B cell (primary cell): ENCODE results near the gene MTO1. TPM values are rescaled to one million over a fixed set of nuclear protein-coding genes. Genes with fewer than 3 reads are reported as not detected.

Experiments used
- ATAC-seq: fragments of 200-7000 bp; cut with Tn5 transposase; one replicate; pipeline ENCODE4 v1.10.0; 2021; ENCODE audit warnings: low read depth, mild to moderate bottlenecking, moderate number of reproducible peaks, moderate library complexity
- CTCF ChIA-PET: fragments of 350-600 bp; sonication (Branson Sonifier 250); formaldehyde crosslinking; loops from one replicate; lab custom pipeline; 2021; ENCODE audit warnings: antibody characterized with exemption, inconsistent platforms; lab: Charles Lee
- POLR2A ChIA-PET: fragments of 350-600 bp; sonication (Branson Sonifier 250); formaldehyde crosslinking; loops from one replicate; lab custom pipeline; 2021; ENCODE audit warnings: antibody characterized with exemption; lab: Charles Lee
- DNase-seq: peaks from one replicate; pipeline ENCODE4 v3.0.0; 2013
- H2AFZ ChIP-seq: 2 replicates; pipeline ENCODE4 v1.6.1; 2012; ENCODE audit warnings: mild to moderate bottlenecking, low read depth, low read length; ENCODE audit not compliant: insufficient read depth, poor library complexity, severe bottlenecking
- H3K27ac ChIP-seq, 2 donors: 1 replicate in 1 of 2; 2 replicates in 1 of 2; pipeline ENCODE4 v1.5.1; 2012 to 2013; ENCODE audit warnings: low read length in 2 of 2, mild to moderate bottlenecking in 2 of 2, moderate library complexity in 1 of 2
- H3K27me3 ChIP-seq, 4 experiments: fragments of 200-600 bp in 1 of 4; sonication (generic) in 1 of 4; replicated peaks in 1 of 4; 1 replicate in 2 of 4; 2 replicates in 2 of 4; pipeline versions ENCODE4 v1.6.1 to v1.7.0; 2013 to 2016; ENCODE audit warnings: low read length in 3 of 4, mild to moderate bottlenecking in 2 of 4, mixed read lengths in 1 of 4, moderate library complexity in 1 of 4; ENCODE audit not compliant: insufficient read depth in 4 of 4, control insufficient read depth in 3 of 4; ENCODE audit errors: control extremely low read depth in 1 of 4
- H3K36me3 ChIP-seq, 2 experiments: replicated peaks in 1 of 2; 1 replicate in 1 of 2; 2 replicates in 1 of 2; pipeline versions ENCODE4 v1.6.1 to v1.7.1; 2013; ENCODE audit warnings: low read length in 1 of 2; ENCODE audit not compliant: insufficient read depth in 2 of 2, control insufficient read depth in 1 of 2; ENCODE audit errors: control extremely low read depth in 1 of 2, extremely low read depth in 1 of 2
- H3K4me1 ChIP-seq, 2 donors: fragments of 200-600 bp in 1 of 2; sonication (generic) in 1 of 2; 1 replicate in 1 of 2; 2 replicates in 1 of 2; pipeline versions ENCODE4 v1.5.1 to v1.6.1; 2013 to 2017; ENCODE audit warnings: low read length in 2 of 2; ENCODE audit not compliant: control insufficient read depth in 2 of 2, insufficient read depth in 2 of 2
- H3K4me2 ChIP-seq: replicated peaks from 2 replicates; pipeline ENCODE3; 2012; ENCODE audit warnings: mild to moderate bottlenecking, low read depth, low read length; ENCODE audit not compliant: poor library complexity, severe bottlenecking
- H3K4me3 ChIP-seq, 5 experiments: fragments of 200-600 bp in 1 of 5; sonication (generic) in 1 of 5; 1 replicate in 3 of 5; 2 replicates in 2 of 5; pipeline versions ENCODE4 v1.5.1 to v1.7.0; 2011 to 2016; ENCODE audit warnings: low read length in 4 of 5, mild to moderate bottlenecking in 4 of 5, low read depth in 2 of 5, control low read depth in 1 of 5, moderate library complexity in 1 of 5; ENCODE audit not compliant: insufficient read depth in 1 of 5; ENCODE audit errors: control extremely low read depth in 1 of 5, extremely low read depth in 1 of 5
- H3K79me2 ChIP-seq: fragments of 200-600 bp; sonication (generic); one replicate; pipeline ENCODE4 v1.6.0; 2016; ENCODE audit warnings: low read length; ENCODE audit not compliant: control insufficient read depth, insufficient read depth
- H3K9ac ChIP-seq: fragments of 200-600 bp; sonication (generic); 2 replicates; pipeline ENCODE4 v1.6.1; 2017; ENCODE audit warnings: mild to moderate bottlenecking, low read length, moderate library complexity
- H3K9me3 ChIP-seq, 3 donors: one replicate each; pipeline versions ENCODE4 v1.6.1 to v1.7.1; 2013; ENCODE audit warnings: low read length in 2 of 3; ENCODE audit not compliant: control insufficient read depth in 2 of 3, insufficient read depth in 1 of 3; ENCODE audit errors: control extremely low read depth in 1 of 3
- H4K20me1 ChIP-seq: 2 replicates; pipeline ENCODE4 v1.6.0; 2012; ENCODE audit warnings: mild to moderate bottlenecking, low read length; ENCODE audit not compliant: insufficient read depth, control insufficient read depth, poor library complexity, severe bottlenecking
- H3K27ac Mint-ChIP-seq: one replicate; pipeline ENCODE4 v1.8.0; 2021; ENCODE audit warnings: mixed read lengths
- H3K27me3 Mint-ChIP-seq: one replicate; pipeline ENCODE4 v1.8.0; 2021; ENCODE audit warnings: mixed read lengths
- H3K4me1 Mint-ChIP-seq: one replicate; pipeline ENCODE4 v1.8.0; 2021; ENCODE audit warnings: mixed read lengths
- H3K4me3 Mint-ChIP-seq: one replicate; pipeline ENCODE4 v1.8.0; 2021; ENCODE audit warnings: mixed read lengths
- H3K9me3 Mint-ChIP-seq: one replicate; pipeline ENCODE4 v1.8.0; 2022; ENCODE audit warnings: mixed read lengths; ENCODE audit not compliant: insufficient read depth
- CTCF ChIP-seq: fragments of 200-600 bp; IDR thresholded peaks from one replicate; pipeline ENCODE4 v1.8.0; 2022; ENCODE audit warnings: antibody characterized with exemption, mild to moderate bottlenecking
- EZH2 ChIP-seq: IDR thresholded peaks from 2 replicates; pipeline ENCODE4 v1.6.1; 2012; ENCODE audit warnings: borderline replicate concordance, low read depth, mild to moderate bottlenecking, moderate library complexity, low read length; ENCODE audit not compliant: insufficient read depth, poor library complexity, severe bottlenecking
- WGBS: methylation state at CpG from one replicate; pipeline ENCODE4 v1.1.5; 2013; ENCODE audit warnings: missing lambda C conversion rate; ENCODE audit not compliant: insufficient coverage; 5-methylcytosine and 5-hydroxymethylcytosine counted together
- intact Hi-C: fragments of 100-400 bp; cut with micrococcal nuclease; formaldehyde crosslinking; loops from one replicate; pipeline ENCODE4 v1.10.0; 2022
- polyA plus RNA-seq: library from polyadenylated mRNA; depleted of rRNA; stranded (reverse); fragments of >200 nt; gene quantifications from 2 replicates; pipeline ENCODE4 v1.2.3, GENCODE V29; 2012
- total RNA-seq, 2 donors: library from RNA; stranded (reverse); fragments of 120-200 nt in 1 of 2; gene quantifications; 1 replicate in 1 of 2; 2 replicates in 1 of 2; pipeline versions ENCODE4 v1.2.3 to v1.2.4, GENCODE V29; 2013 to 2022

MTO1 gene
- total and polyA plus RNA-seq, 2 donors (not counting 1 experiment from before 2014, with no cell fraction given) = 52.1 to 84.4 TPM

DNA sequence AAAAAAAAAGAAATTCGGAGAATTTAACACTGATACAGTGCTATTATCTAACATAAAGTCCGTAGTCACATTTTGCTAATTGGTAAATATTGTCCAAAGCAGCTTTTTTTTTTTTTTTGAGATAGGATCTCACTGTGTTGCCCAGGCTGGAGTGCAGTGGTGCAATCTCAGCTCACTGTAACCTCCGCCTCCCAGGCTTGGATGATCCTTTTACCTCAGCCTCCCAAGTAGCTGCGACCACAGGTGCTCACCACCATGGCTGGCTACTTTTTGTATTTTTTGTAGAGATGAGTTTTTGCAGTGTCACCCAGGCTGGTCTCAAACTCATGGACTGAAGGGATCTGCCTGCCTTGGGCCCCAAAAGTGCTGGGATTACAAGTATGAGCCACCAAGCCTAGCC lies 15.9 kb downstream of the MTO1 start:
- Histone ChIP-seq H3K27ac (no peak overlapping the region), H3K79me2 (peaks cover 66% of the 10 kb centered on the region), H3K9ac (no peak overlapping the region), H3K9me3 (no peaks in the 10 kb centered on the region), H3K36me3 (peaks cover 9 to 79% of the 10 kb centered on the region in 2 experiments), H4K20me1 (no peaks in the 10 kb centered on the region), H3K4me1 (peaks cover 0 to 3% of the 10 kb centered on the region in 2 donors), H2AFZ (no peak overlapping the region), H3K27me3 (no peaks in the 10 kb centered on the region), H3K4me2 (no peak overlapping the region), H3K4me3 (no peak overlapping the region)
- intact Hi-C loops = no loop called here
- no peak for ATAC-seq
- Mint-ChIP-seq H3K27ac (no peak overlapping the region), H3K9me3 (no peaks in the 10 kb centered on the region), H3K27me3 (no peaks in the 10 kb centered on the region), H3K4me3 (no peak overlapping the region), H3K4me1 (peaks cover 4% of the 10 kb centered on the region)
- WGBS = no CpG with 5 or more reads among the region's 4 CpGs
- POLR2A ChIA-PET = interaction anchor here (0.6 kb wide), 1 partner anchor 27 kb away, joined by 3 read pairs; no protein-coding TSS in a partner anchor
- CTCF ChIA-PET = no interaction called here
- no peak for TF ChIP-seq EZH2
- TF ChIP-seq CTCF = no peak
- no peak for DNase-seq

DNA sequence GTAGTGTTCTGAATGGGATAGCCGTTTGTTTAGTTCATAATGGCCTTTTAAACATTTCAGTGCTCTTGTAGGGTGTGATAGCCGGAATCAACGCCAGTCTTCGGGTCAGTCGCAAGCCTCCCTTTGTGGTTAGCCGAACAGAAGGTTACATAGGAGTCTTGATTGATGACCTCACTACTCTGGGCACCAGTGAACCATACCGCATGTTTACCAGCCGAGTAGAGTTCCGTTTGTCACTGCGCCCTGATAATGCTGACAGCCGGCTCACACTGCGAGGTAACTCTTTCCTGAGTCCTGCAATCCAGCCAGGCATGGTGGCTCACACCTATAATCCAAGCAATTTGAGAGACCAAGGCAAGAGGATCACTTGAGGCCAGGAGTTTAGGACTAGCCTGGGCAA lies 20.4 kb downstream of the MTO1 start:
- peaks cover 32% of the 10 kb centered on the region for H3K79me2 ChIP-seq
- H4K20me1 ChIP-seq = no peaks in the 10 kb centered on the region
- TF ChIP-seq CTCF (no peak), EZH2 (no peak)
- ATAC-seq = no peak
- no peaks in the 10 kb centered on the region for H3K9me3 ChIP-seq
- DNase-seq = no peak
- no peaks in the 10 kb centered on the region for H3K27me3 ChIP-seq
- H3K27me3 Mint-ChIP-seq = no peaks in the 10 kb centered on the region
- intact Hi-C loops = no loop called here
- CTCF ChIA-PET = no interaction called here
- H3K9me3 Mint-ChIP-seq = no peaks in the 10 kb centered on the region
- POLR2A ChIA-PET = interaction anchor here (0.8 kb wide), 1 partner anchor 92 kb away, joined by 6 read pairs; no protein-coding TSS in a partner anchor
- 96% methylated on average over 12 of the region's 12 CpGs for WGBS
- no peak overlapping the region for H2AFZ ChIP-seq
- no peaks in the 10 kb centered on the region for H3K4me1 ChIP-seq
- no peak overlapping the region for H3K27ac Mint-ChIP-seq
- H3K4me3 ChIP-seq = no peak overlapping the region
- H3K27ac ChIP-seq = no peak overlapping the region
- no peak overlapping the region for H3K4me3 Mint-ChIP-seq
- no peaks in the 10 kb centered on the region for H3K4me1 Mint-ChIP-seq
- H3K36me3 ChIP-seq = peaks cover 4 to 79% of the 10 kb centered on the region in 2 experiments
- H3K4me2 ChIP-seq = no peak overlapping the region
- H3K9ac ChIP-seq = no peak overlapping the region
